IMR-90 (cell line): ENCODE data around the gene QSER1. TPM values are rescaled to one million over a fixed set of nuclear protein-coding genes. Genes with fewer than 3 reads are reported as not detected.
"Not testable (repeated sequence)": the region's sequence is repeated elsewhere in the genome, so short reads cannot be mapped to it uniquely, and the experiment has no call there.

Source experiments
- ATAC-seq: fragments of 200-7000 bp; cut with Tn5 transposase; 2 replicates; pipeline ENCODE4 v1.9.1; 2020; ENCODE audit warnings: low read depth, mild to moderate bottlenecking, moderate library complexity
- BruUV-seq: library from RNA; stranded (reverse); fragments of 400-500 nt; replicated peaks from 2 replicates; lab custom pipeline; 2021; lab: Mats Ljungman, UMichigan
- CTCF ChIA-PET: fragments of 300-600 bp; formaldehyde crosslinking; extraction: SDS; loops from one replicate; lab custom pipeline; 2021; ENCODE audit warnings: antibody characterized with exemption; lab: Yijun Ruan, JAX
- POLR2A ChIA-PET: fragments of 300-600 bp; sonication (Branson Sonifier 250); formaldehyde crosslinking; loops from one replicate; lab custom pipeline; 2022; ENCODE audit warnings: antibody characterized with exemption; ENCODE audit not compliant: unreplicated experiment; lab: Charles Lee
- DNase-seq: peaks from one replicate; pipeline ENCODE4 v3.0.0; 2013
- H2AFZ ChIP-seq: replicated peaks from 2 replicates; pipeline ENCODE3; 2013; ENCODE audit warnings: low read length, mild to moderate bottlenecking; ENCODE audit not compliant: poor library complexity
- H2AK5ac ChIP-seq: 2 replicates; pipeline ENCODE4 v1.6.1; 2013; ENCODE audit warnings: low read depth, low read length, inconsistent platforms
- H2AK9ac ChIP-seq: replicated peaks from 2 replicates; pipeline ENCODE3; 2013; ENCODE audit warnings: mild to moderate bottlenecking, low read depth, low read length, moderate library complexity; ENCODE audit not compliant: poor library complexity
- H2BK120ac ChIP-seq: 2 replicates; pipeline ENCODE4 v1.6.1; 2013; ENCODE audit warnings: low read depth, low read length, inconsistent platforms
- H2BK15ac ChIP-seq: 3 replicates; pipeline ENCODE4 v1.6.1; 2013; ENCODE audit warnings: low read depth, low read length, inconsistent platforms
- H2BK20ac ChIP-seq: 2 replicates; pipeline ENCODE4 v1.6.1; 2013; ENCODE audit warnings: low read depth, mild to moderate bottlenecking, inconsistent platforms, low read length, moderate library complexity
- H2BK5ac ChIP-seq: 2 replicates; pipeline ENCODE4 v1.6.1; 2013; ENCODE audit warnings: mild to moderate bottlenecking, low read depth, low read length, inconsistent platforms; ENCODE audit not compliant: poor library complexity, severe bottlenecking
- H3K14ac ChIP-seq: replicated peaks from 2 replicates; pipeline ENCODE4 v1.6.1; 2013; ENCODE audit warnings: low read depth, low read length, inconsistent platforms
- H3K18ac ChIP-seq: 2 replicates; pipeline ENCODE4 v1.6.1; 2013; ENCODE audit warnings: low read depth, low read length, control low read depth
- H3K23ac ChIP-seq: 2 replicates; pipeline ENCODE4 v1.6.1; 2013; ENCODE audit warnings: low read depth, low read length, inconsistent platforms
- H3K27ac ChIP-seq: 2 replicates; pipeline ENCODE4 v1.5.1; 2013; ENCODE audit warnings: mild to moderate bottlenecking, control low read depth, low read length; ENCODE audit not compliant: insufficient read depth
- H3K27me3 ChIP-seq: 2 replicates; pipeline ENCODE4 v1.6.1; 2013; ENCODE audit warnings: low read length; ENCODE audit not compliant: control insufficient read depth, insufficient read depth
- H3K36me3 ChIP-seq: 2 replicates; pipeline ENCODE4 v1.6.1; 2013; ENCODE audit warnings: low read length, mixed read lengths; ENCODE audit not compliant: control insufficient read depth, insufficient read depth
- H3K4ac ChIP-seq: 2 replicates; pipeline ENCODE4 v1.6.1; 2013; ENCODE audit warnings: low read depth, low read length, inconsistent platforms
- H3K4me1 ChIP-seq: 2 replicates; pipeline ENCODE4 v1.6.1; 2013; ENCODE audit warnings: low read length, mixed read lengths; ENCODE audit not compliant: control insufficient read depth, insufficient read depth
- H3K4me2 ChIP-seq: 2 replicates; pipeline ENCODE4 v1.6.1; 2013; ENCODE audit warnings: low read depth, mild to moderate bottlenecking, control low read depth, low read length, moderate library complexity
- H3K4me3 ChIP-seq: 2 replicates; pipeline ENCODE4 v1.5.1; 2013; ENCODE audit warnings: low read depth, mild to moderate bottlenecking, control low read depth, low read length, moderate library complexity; ENCODE audit not compliant: insufficient read depth
- H3K56ac ChIP-seq: 2 replicates; pipeline ENCODE4 v1.6.1; 2013; ENCODE audit warnings: low read length, inconsistent platforms; ENCODE audit not compliant: insufficient read depth; ENCODE audit errors: extremely low read depth
- H3K79me1 ChIP-seq, 2 experiments: 2 replicates each; pipeline ENCODE4 v1.6.1; 2013; ENCODE audit warnings: low read length in 2 of 2, inconsistent platforms in 1 of 2, low read depth in 1 of 2
- H3K9ac ChIP-seq: 2 replicates; pipeline ENCODE4 v1.6.1; 2013; ENCODE audit warnings: low read depth, low read length, control low read depth
- H3K9me1 ChIP-seq: 2 replicates; pipeline ENCODE4 v1.6.1; 2013; ENCODE audit warnings: low read length, inconsistent platforms; ENCODE audit not compliant: insufficient read depth
- H3K9me3 ChIP-seq: 2 replicates; pipeline ENCODE4 v1.6.1; 2013; ENCODE audit warnings: low read length; ENCODE audit not compliant: control insufficient read depth, insufficient read depth
- H4K20me1 ChIP-seq: 2 replicates; pipeline ENCODE4 v1.6.1; 2013; ENCODE audit warnings: low read length, inconsistent platforms; ENCODE audit not compliant: insufficient read depth
- H4K5ac ChIP-seq: 2 replicates; pipeline ENCODE4 v1.6.1; 2013; ENCODE audit warnings: mild to moderate bottlenecking, low read depth, low read length, control low read depth
- H4K8ac ChIP-seq, 2 experiments: 2 replicates each; pipeline ENCODE4 v1.6.1; 2013; ENCODE audit warnings: low read depth in 2 of 2, low read length in 2 of 2, control low read depth in 1 of 2, inconsistent platforms in 1 of 2
- H4K91ac ChIP-seq: 2 replicates; pipeline ENCODE4 v1.6.1; 2013; ENCODE audit warnings: low read depth, low read length, inconsistent platforms; ENCODE audit not compliant: insufficient read depth
- CEBPB ChIP-seq: IDR thresholded peaks from 2 replicates; pipeline ENCODE4 v1.6.1; 2012; ENCODE audit warnings: low read depth, low read length, improper control_type of control experiment
- MAFK ChIP-seq: IDR thresholded peaks from 2 replicates; pipeline ENCODE4 v1.6.1; 2012; ENCODE audit warnings: low read depth, low read length, improper control_type of control experiment
- RCOR1 ChIP-seq: IDR thresholded peaks from 2 replicates; pipeline ENCODE4 v1.6.1; 2012; ENCODE audit warnings: mild to moderate bottlenecking, low read length, improper control_type of control experiment; ENCODE audit not compliant: insufficient replicate concordance
- RFX5 ChIP-seq: IDR thresholded peaks from 2 replicates; pipeline ENCODE4 v1.8.0; 2012; ENCODE audit warnings: low read depth, mild to moderate bottlenecking, low read length, moderate library complexity
- WGBS, 2 experiments: methylation state at CpG; one replicate each; pipeline versions ENCODE4 v1.1.5 to v1.1.7; 2013; ENCODE audit warnings: missing lambda C conversion rate in 2 of 2; ENCODE audit not compliant: insufficient read length in 1 of 2; ENCODE audit errors: extremely low coverage in 2 of 2; 5-methylcytosine and 5-hydroxymethylcytosine counted together
- dilution Hi-C: fragments of 300-500 bp; cut with HindIII; formaldehyde crosslinking; loops from one replicate; pipeline ENCODE4 v1.14.3; 2018; ENCODE audit warnings: low sequenced_read_pairs; ENCODE audit not compliant: unreplicated experiment
- in situ Hi-C: fragments of 300-500 bp; cut with MboI; formaldehyde crosslinking; loops from 3 replicates; pipeline ENCODE4 v1.14.3; 2019; ENCODE audit warnings: low sequenced_read_pairs, inconsistent platforms, mixed read lengths
- intact Hi-C: fragments of 100-400 bp; cut with micrococcal nuclease; formaldehyde crosslinking; loops from 2 replicates; pipeline ENCODE4 v1.10.0; 2022
- polyA plus RNA-seq, 3 experiments: library from polyadenylated mRNA; depleted of rRNA; stranded (reverse); fragments of >200 nt; gene quantifications; 2 replicates each; pipeline ENCODE4 v1.2.3, GENCODE V29; 2012; ENCODE audit warnings: low replicate concordance in 1 of 3
- total RNA-seq: library from RNA; depleted of rRNA; stranded (reverse); fragments of >200 nt; gene quantifications from 2 replicates; pipeline ENCODE4 v1.2.3, GENCODE V29; 2012

The QSER1 gene
- total and polyA plus RNA-seq, 2 of the 4 experiments (the other 2 are of a cell fraction): 5.9 to 15.6 TPM

GRCh38 chr11:32864555-32864954 is 28.1 kb upstream of the QSER1 start:
- H3K9me3 ChIP-seq: no peaks in the 10 kb centered on the region
- no peak overlapping the region for H3K18ac ChIP-seq
- no peaks in the 10 kb centered on the region for H3K36me3 ChIP-seq
- no peak overlapping the region for H3K23ac ChIP-seq
- no peak overlapping the region for H2BK5ac ChIP-seq
- no peak overlapping the region for H2AFZ ChIP-seq
- ChIA-PET POLR2A (no interaction called here), CTCF (no interaction called here)
- no peak overlapping the region for H2AK9ac ChIP-seq
- no peak overlapping the region for H3K4ac ChIP-seq
- no peaks in the 10 kb centered on the region for H3K79me1 ChIP-seq
- no TSS peak for BruUV-seq
- no peak overlapping the region for H4K5ac ChIP-seq
- H3K4me1 ChIP-seq: no peaks in the 10 kb centered on the region
- dilution Hi-C loops (no loop called here), intact Hi-C loops (no loop called here), in situ Hi-C loops (loop anchor here (10.0 kb wide), 1 partner anchor 60 kb away; no protein-coding TSS in a partner anchor)
- H3K27me3 ChIP-seq: peaks cover 2% of the 10 kb centered on the region
- H2BK20ac ChIP-seq: no peak overlapping the region
- H2BK120ac ChIP-seq: no peak overlapping the region
- H4K91ac ChIP-seq: no peak overlapping the region
- ATAC-seq (no peak), DNase-seq (no peak)
- H3K9me1 ChIP-seq: no peaks in the 10 kb centered on the region
- no peak overlapping the region for H3K14ac ChIP-seq
- H2AK5ac ChIP-seq: no peak overlapping the region
- H3K27ac ChIP-seq: no peak overlapping the region
- no peak overlapping the region for H4K8ac ChIP-seq
- TF ChIP-seq MAFK: no peak
- no peak for TF ChIP-seq RCOR1
- no peak for TF ChIP-seq RFX5
- TF ChIP-seq CEBPB: no peak
- no peak overlapping the region for H3K9ac ChIP-seq
- no peak overlapping the region for H3K4me3 ChIP-seq
- H4K20me1 ChIP-seq: no peaks in the 10 kb centered on the region
- no peak overlapping the region for H3K56ac ChIP-seq
- H3K4me2 ChIP-seq: no peak overlapping the region
- no peak overlapping the region for H2BK15ac ChIP-seq

DNA sequence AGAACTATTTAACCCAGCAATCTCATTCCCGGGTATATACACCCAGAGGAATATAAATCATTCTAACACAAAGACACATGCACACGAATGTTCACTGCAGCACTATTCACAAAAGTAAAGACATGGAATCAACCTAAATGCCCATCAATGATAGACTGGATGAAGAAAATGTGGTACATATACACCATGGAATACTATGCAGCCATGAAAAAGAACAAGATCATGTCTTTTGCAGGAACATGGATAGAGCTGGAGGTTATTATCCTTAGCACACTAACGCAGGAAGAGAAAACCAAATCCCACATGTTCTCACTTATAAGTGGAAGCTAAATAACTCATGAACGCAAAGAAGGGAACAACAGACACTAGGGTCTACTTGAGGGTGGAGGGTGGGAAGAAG is 23.9 kb upstream of the QSER1 start:
- H4K8ac ChIP-seq, H3K4me2 ChIP-seq, H3K9me3 ChIP-seq, BruUV-seq, H3K36me3 ChIP-seq, H3K27me3 ChIP-seq, H3K14ac ChIP-seq, DNase-seq, ATAC-seq, H4K5ac ChIP-seq, H2BK15ac ChIP-seq, H3K18ac ChIP-seq, H3K4me1 ChIP-seq, H2BK5ac ChIP-seq, dilution Hi-C loops, H3K79me1 ChIP-seq, H3K4me3 ChIP-seq, H4K91ac ChIP-seq, H2AK9ac ChIP-seq, POLR2A ChIA-PET, H2AFZ ChIP-seq, intact Hi-C loops, H3K9ac ChIP-seq, H2AK5ac ChIP-seq, H3K23ac ChIP-seq, H4K20me1 ChIP-seq, H2BK120ac ChIP-seq, H3K4ac ChIP-seq, H3K9me1 ChIP-seq, H2BK20ac ChIP-seq, H3K56ac ChIP-seq, H3K27ac ChIP-seq: not testable (repeated sequence)
- CTCF ChIA-PET: interaction anchor here (1.1 kb wide), 1 partner anchor 17 kb away, joined by 4 read pairs; no protein-coding TSS in a partner anchor
- no CpG with 5 or more reads among the region's 4 CpGs for WGBS, 2 experiments
- in situ Hi-C loops: loop anchor here (10.0 kb wide), 1 partner anchor 56 kb away; no protein-coding TSS in a partner anchor
